HG02943 (cell line): ENCODE results near the gene TMEM132A.
A peak's percentile ranks its signal among the peaks of the same experiment; 100 is the strongest.

Source experiments
- ATAC-seq: cut with Tn5 transposase; IDR thresholded peaks from one replicate; pipeline ENCODE4 v1.9.1; 2021; ENCODE audit warnings: mild to moderate bottlenecking, low read depth, moderate library complexity; ENCODE audit not compliant: unreplicated experiment

The TMEM132A gene

DNA sequence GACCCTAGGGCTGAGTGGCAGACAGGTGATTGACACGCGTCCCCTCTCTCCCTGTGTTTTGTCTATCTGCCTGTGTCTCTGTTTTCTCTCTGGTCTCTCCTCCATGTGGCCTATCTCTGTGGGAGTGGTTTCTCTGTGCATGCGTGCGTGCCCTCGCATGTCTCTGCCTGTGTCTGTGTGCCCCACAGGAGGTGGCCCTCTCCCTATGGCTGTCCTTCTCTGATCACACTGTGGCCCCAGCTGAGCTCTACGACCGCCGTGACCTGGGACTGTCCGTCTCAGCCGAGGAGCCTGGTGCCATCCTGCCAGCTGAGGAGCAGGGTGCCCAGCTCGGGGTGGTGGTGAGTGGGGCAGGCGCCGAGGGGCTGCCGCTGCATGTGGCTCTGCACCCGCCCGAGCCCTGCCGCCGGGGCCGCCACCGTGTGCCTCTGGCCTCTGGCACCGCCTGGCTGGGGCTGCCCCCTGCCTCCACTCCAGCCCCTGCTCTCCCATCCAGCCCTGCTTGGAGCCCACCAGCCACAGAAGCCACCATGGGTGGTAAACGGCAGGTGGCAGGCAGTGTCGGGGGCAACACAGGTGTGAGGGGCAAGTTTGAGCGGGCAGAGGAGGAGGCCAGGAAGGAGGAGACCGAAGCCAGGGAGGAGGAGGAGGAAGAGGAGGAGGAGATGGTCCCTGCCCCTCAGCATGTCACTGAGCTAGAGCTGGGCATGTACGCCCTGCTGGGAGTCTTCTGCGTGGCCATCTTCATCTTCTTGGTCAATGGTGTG, 11.6 kb downstream of the TMEM132A start:
- no peak for ATAC-seq

DNA sequence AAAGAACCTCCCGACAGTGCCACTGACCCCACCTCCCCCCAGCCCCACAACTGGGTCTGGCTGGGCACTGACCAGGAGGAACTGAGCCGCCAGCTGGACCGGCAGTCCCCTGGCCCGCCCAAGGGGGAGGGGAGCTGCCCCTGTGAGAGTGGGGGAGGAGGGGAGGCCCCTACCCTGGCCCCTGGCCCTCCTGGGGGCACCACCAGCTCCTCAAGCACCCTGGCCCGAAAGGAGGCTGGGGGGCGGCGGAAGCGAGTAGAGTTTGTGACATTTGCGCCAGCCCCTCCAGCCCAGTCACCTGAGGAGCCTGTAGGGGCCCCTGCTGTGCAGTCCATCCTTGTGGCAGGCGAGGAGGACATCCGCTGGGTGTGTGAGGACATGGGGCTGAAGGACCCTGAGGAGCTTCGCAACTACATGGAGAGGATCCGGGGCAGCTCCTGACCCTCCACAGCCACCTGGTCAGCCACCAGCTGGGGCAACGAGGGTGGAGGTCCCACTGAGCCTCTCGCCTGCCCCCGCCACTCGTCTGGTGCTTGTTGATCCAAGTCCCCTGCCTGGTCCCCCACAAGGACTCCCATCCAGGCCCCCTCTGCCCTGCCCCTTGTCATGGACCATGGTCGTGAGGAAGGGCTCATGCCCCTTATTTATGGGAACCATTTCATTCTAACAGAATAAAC, 12.3 kb downstream of the TMEM132A start:
- ATAC-seq: no peak

DNA sequence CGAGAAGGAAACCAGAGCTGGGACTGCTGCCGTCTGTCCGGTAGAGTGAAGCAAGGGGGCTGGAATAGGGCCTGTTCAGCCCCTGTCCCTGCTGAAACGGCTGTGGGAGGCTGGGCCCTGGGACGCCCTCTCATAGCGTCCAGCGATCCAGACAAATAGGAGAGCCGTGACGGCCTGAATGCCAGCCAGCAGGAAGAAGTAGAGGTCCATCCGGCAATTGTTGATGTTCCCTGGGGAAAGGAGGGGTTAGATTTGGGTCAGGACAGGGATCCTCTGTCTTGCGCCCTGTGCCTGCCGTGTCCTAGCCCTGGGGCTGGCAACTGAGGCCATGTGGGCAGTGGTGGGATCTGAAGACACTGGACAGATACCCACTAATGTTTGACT, 12.9 kb downstream of the TMEM132A start:
- no peak for ATAC-seq

DNA sequence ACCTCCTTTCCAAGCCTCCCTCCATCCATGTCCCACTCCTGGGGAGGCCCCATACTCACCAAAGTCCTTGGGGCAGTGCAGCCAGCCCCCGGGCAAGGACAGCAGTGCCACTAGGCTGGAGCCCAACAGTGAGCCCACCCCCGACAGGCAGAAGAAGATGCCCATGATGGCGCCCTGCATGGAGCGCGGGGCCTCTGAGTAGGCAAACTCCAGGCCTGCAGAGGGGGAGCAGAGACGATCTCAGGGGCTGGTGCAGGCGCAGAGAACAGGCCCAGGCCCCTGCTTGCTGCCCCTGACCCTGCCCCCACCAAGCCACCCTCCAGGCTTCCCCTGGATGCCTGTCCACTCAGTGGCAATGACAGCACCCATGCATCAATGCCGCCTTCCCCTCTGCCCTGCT, 13.6 kb downstream of the TMEM132A start:
- no peak for ATAC-seq

DNA sequence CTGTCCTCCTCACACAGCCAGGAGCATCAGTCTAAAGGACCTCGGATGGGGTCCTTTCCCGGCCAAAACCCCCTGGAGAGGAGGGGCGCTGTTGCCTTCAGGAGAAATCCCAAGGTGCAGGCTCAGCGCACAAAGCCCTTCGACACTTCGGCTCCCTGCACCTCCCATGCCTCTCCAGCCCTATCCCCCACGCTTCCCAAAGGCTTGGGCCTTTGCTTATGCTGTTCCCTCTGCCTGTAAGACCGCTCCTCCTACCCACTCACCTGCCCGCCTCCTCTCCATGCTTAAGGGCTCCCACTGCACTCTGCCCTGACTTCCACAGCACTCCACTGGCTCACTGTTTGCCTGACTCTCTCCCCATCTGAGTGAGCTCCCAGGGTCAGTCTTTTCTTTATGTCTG, 14.2 kb downstream of the TMEM132A start:
- no peak for ATAC-seq

DNA sequence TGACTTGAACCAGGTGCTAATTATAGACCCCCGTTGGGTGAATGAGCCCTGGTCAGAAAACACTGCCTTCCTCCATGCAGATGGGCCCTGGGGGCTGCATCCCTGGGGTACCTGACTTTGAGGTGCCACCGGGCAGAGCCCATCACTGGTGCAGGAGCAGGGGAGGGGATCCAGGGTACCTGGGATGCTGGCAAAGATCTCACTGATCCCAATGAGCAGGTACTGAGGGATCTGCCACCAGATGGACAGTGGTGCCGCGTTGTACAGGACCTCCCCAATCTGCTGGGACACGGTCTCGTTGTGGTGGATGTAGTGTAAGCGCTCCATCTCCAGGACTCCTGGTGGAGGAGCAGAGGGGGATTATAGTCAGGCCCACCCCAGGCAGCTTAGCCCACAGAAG, 15.0 kb downstream of the TMEM132A start:
- no peak for ATAC-seq

DNA sequence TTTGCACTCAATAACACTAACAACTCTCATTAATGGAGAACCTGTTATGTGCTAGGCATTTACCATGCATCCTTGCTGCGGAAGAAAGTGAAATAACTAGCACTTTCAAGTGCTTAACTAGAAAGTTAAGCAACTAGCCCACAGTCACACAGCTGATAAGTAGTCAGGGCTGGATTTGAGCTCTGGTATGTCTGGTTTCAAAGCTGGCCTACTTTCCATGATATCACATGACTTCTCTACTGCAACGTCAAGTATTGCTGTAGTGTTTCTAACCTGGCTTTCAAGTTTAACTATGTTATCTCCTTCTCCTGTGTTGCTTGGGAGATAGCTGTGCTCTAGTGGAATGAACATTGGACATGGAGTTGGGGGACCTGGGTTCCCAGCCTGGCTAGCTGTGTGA, 15.6 kb downstream of the TMEM132A start:
- no peak for ATAC-seq

DNA sequence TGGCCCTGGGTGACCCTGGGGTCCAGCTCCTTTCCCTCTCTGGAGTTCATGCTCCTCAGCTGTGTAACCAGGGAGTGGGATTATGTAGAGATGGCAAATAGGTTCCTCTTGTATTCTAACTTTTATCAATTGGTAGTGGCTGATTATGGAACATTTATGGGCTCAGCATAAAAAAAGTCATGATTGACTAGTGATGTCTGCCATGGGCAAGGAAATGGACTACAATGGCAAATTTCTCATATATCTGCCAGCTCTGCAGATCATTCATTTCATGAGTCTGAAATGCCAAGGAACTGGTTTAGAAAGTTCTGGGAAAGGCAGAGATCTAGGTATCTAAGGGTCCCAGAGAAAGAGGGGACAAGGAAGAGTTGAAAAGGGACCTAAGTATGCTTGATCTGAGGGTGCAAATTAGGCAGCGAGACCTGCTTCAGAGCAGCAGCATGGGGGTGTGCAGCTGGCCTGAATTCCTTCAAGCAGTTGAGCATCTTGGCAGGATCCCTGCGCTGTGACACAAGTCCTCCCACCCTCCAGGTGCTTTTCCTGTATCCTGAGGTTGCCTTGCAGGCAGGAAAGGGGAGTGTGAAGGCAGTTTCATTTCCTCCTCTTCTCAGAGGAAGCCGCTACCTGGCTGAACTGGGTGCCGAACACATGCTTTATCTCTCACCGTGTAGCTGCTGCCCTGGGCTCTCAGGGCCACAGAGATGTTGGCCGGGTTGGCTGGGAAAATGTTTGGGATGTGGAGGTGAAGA, 17.3 kb downstream of the TMEM132A start:
- ATAC-seq: no peak

DNA sequence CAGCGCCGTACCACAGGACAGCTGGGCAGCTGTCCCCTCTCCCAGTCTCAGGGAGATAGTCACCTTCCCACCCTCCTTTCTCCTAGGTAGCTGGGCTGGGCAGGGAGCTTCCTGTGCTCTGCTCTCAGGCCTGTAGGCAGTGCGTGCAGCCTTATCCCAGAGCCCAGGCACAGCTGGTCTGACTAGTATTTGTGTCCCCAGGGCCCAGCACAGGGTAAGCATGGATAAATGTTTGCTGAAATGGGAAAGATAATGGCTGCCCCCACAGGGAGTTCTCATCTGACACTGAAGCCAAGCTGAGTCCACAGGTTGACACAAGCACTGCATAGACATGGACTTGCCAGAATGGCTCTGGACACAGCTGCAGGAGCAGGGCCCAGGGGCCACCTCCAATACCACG, 18.0 kb downstream of the TMEM132A start:
- ATAC-seq: no peak

DNA sequence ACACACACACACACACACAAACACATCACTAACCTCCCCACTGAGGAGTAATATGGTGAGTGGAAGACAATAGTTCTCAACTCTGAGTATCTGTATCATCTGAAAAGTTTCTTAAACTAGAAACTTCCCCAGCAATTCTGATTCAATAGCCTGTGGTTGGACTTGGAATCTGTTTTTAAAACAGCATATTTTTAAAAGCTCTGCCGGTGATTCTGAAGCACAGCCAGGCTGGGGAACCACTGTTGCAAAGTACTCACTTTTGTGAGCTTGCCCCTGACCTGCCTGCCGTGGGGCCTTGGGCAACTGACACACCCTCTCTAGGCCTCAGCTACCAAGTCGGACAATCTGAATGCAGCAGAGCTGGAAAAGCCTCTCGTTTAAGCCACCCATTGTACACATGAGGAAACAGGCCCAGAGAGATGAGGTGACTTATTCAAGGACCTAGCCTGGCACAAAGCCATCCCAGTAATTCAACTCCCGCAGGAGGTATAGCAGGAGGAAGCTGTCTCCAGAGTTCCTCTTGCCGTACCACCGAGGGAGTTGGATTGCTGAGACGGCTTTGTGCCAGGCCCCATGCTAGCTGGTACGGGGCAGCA, 18.8 kb downstream of the TMEM132A start:
- no peak for ATAC-seq

DNA sequence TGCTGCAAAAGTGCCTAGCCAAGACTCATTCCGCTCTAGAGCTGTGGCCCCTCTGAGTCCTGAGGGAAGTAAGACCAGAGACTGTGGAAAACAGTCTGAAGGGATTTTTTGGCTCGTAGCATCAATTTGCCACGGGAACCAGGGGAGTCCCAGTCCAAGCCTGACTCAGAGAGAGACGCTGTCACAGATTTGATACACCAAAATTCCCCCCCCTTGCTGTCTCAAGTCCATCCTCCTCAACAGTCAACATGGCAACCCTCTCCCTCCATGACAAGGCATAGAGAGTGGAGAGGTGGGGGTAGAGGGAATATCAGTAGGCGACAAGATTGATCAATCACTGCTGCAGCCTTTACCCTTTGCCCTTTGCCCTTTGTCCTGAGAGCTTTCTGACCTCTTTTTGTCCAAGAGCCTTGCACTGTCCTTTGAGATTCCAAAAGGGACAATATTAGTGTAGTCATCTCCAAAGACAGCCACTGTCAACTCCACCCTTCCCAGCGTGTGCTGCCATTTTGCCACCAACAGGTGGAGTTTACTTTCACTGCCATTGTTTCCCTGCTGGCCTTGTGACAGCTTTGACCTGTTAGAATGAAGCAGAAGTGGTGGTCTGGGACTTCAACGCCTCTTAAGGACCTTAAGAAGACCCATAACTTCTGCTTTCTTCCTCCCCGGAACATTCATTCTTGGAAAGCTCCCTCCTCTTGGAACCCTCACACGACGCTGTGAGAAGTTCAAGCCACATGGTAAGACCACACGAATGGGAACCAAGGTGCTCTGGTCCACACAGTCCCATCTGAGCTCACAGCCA, 20.4 kb downstream of the TMEM132A start:
- no peak for ATAC-seq

DNA sequence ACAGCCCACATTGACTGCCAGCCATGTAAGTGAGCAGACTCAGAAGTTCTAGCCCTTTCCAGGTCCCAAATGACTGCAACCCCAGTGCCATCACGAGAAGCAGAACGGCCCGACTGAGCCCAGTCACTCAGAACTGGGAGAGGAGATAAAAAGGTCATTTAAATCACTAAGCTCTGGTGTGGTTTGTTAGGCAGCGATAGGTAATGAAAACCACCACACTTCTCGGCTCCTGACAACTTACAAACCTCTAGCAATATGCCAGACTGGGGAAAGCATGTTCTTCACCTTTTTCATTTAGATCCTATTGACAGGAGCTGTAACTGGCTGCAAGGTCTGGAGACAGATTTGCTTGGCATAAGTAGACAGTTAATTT, 21.0 kb downstream of the TMEM132A start:
- ATAC-seq: no peak

DNA sequence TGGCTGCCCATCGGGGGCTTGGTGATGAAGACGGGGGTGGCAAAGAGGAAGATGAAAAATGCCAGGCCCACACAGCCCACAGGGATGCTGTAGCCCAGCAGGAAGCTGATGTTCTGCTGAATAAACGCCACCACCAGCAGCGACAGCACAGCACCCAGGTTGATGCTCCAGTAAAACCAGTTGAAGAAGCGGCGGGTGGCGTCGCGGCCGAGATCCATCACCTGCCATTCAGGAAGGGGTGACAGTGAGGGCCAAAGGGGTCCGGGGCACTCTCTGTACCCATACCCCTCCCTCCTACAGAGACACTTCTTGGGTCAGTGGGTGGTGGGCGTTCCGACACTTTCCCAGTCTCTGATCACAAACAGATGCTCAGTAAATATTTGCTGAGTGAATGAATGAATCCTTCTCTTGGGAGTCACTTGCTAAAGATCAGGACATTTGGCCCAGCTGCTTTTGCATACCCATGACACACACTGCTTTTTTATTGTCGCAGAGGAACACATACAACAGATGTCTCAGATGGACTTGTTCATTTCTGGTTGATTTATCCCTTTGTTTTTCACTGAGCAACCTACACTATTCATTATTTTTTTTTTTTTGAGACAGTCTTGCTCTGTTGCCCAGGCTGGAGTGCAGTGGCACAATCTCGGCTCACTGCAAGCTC, 22.5 kb downstream of the TMEM132A start:
- no peak for ATAC-seq

DNA sequence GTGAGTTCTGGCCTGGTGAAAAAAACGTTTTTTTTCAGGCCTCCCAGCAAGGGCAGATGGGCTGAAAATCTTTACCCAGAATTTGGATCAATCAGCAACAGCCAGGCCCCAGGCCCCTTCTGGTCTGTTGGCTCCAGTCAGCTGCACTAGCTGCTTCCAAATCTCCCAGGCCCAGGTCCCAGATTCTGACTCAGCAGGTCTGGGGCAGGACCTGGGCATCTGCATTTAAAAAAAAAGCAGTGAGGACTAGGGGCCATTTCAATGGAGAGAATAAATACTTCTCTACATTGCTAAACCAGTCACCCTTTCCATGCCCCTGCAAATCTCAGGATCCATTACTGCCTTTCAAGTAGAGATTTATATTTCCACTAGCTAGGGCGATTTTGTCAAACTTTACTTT, 23.4 kb downstream of the TMEM132A start:
- ATAC-seq: no peak

DNA sequence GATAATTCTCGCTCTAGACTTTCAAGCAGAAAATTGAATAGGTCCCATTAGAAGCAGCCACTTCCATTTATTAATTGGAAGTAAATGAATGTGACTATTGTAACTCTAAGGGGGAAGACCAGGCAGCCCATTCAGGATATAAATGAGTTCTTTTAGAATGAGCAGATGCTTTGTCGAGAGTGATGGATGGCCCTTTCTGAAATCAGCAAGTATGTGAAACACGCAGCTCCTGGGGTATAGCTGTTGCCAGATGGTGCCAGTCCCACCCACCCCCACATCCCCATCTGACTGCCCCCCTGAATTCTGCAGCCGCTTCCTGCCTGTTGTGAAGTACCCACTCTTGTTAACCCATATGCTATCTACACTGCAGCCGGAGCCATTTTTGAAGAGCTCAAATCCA, 24.0 kb downstream of the TMEM132A start:
- no peak for ATAC-seq

DNA sequence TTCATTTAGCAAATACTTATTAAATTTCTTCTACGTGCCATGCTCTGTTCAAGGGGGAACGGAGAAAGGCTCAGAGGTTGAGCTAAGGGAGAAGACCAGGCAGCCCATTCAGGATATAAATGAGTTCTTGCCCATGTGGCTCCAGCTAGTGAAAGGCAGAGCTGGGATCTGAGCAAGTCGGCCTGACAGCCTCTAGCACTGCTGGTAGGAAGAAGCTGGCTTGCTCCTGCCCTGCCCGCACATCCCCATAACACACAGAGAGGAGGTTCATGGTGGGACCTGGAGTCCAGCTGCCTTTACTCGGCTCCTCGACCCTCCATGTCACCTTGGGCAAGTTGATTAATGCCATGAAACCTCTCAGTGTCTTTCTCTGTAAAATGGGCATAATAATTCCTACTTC, 25.8 kb downstream of the TMEM132A start:
- no peak for ATAC-seq

DNA sequence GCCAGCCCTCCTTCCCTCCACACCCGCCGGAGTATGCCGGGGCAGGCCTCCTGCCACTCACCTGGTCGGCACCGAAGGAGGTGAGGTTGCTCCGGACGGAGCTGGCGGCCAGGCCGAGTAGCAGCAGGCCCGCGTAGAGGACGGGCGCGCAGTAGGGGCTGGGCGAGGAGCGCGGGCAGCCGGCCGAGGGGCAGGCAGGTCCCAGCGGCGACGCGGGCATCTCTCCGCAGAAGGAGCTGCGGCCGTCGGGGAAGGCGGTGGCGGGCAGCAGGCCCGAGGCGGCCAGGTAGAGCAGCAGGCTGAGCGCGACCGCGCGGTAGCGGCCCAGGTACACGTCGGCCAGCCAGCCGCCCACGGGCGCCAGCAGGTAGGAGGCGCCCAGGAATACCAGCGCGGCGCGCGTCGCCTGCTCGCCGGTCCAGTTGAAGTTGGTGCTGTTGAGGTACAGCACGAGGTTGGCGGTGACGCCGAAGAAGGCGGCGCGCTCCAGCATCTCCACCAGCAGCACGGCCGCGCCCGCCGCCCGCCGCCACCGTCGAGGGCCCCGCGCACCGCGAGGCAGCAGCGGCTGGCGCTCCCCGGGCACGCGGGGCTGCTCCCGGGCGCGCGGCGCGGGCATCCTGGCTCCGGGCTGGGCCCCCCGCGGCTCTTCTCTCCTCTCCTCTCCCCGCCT, 26.8 kb downstream of the TMEM132A start:
- ATAC-seq: no peak

DNA sequence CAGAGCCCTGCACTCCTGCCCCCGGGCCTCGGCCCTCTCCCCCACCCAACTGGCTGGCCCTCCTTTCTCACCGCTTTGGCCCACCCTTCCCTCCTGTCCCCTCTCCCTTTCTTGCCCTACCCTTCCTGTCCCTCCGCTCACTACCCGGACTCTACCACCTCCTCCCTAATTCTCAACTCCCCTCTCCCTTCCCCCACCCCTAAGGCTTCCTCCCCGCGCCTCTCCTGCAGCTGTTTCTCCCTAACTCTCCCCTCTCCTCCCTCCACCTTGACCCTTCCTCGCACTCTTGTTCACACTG, 27.3 kb downstream of the TMEM132A start:
- no peak for ATAC-seq

DNA sequence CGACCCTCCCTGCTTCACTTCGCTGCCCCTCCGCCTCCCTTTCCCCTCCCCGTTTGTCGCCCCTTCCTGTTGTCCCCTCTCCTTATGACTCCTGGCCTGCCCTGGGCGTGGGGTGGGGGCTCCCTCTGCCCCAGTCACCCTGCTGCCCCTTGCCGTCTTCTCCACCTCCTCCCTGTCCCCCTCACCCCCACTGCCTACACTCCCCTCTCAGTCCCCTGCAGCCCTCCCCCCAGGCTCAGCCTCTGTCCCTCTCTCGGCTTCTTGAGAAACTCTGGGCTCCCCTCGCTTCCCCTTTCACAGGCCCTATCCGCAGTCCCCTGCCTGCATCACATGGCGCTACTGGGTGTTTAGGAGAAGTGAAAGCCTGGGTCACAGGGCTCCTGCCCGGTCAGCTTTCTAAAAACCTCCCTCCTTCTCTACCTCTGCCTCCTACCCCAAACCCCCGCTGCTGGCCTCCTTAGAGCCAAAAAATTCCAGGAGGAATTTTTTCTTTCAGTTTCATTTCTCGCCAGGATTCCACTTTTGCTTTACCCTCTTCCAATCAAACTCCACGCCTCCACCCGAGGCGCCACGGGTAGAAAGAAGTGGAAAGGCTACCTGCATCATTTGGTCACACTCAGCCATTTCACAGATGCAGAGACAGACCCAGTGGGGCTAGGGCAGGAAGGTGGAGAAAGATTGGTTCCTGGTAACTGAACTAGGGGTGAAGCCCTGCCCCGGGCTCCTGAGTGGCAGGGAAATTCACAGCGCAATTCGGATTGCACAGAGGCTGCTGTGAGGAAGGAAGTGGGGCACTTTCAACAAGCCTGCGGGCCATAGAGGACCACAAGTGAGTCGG, 27.9 kb downstream of the TMEM132A start, which contains the start of gene SLC15A3:
SLC15A3 (minus strand) TSS at position 273 of the 838 bp plus-strand sequence. CDS start 625 bp downstream, outside the sequence.
- peak; percentile 73 for ATAC-seq
